Liver (tissue), 9 donors: Measurements from ENCODE around the gene RELL2. TPM values are rescaled to one million over a fixed set of nuclear protein-coding genes. Genes with fewer than 3 reads are reported as not detected.

Experiments
- DNase-seq: peaks from one replicate; pipeline ENCODE4 v3.0.0-alpha.2; 2017; ENCODE audit warnings: low spot score
- H3K27ac ChIP-seq, 2 donors: one replicate each; pipeline ENCODE4 v1.7.0; 2013; ENCODE audit warnings: inconsistent platforms in 2 of 2, low read length in 2 of 2, control low read depth in 1 of 2, low read depth in 1 of 2, mild to moderate bottlenecking in 1 of 2
- H3K27me3 ChIP-seq, 4 donors: one replicate each; pipeline versions ENCODE4 v1.6.1 to v1.7.0; 2013; ENCODE audit warnings: low read length in 3 of 4, inconsistent platforms in 1 of 4, mild to moderate bottlenecking in 1 of 4, moderate library complexity in 1 of 4; ENCODE audit not compliant: control insufficient read depth in 4 of 4, insufficient read depth in 4 of 4
- H3K36me3 ChIP-seq, 4 donors: one replicate each; pipeline versions ENCODE4 v1.6.1 to v1.7.0; 2013; ENCODE audit warnings: low read length in 3 of 4, mild to moderate bottlenecking in 3 of 4, low read depth in 1 of 4, moderate library complexity in 1 of 4; ENCODE audit not compliant: control insufficient read depth in 4 of 4, insufficient read depth in 3 of 4
- H3K4me1 ChIP-seq, 4 donors: one replicate each; pipeline versions ENCODE4 v1.6.1 to v1.7.0; 2013; ENCODE audit warnings: low read length in 3 of 4, mild to moderate bottlenecking in 3 of 4, moderate library complexity in 1 of 4; ENCODE audit not compliant: control insufficient read depth in 4 of 4, insufficient read depth in 4 of 4
- H3K4me3 ChIP-seq, 3 donors: one replicate each; pipeline versions ENCODE4 v1.6.1 to v1.7.0; 2013; ENCODE audit warnings: low read length in 3 of 3, control low read depth in 1 of 3, low read depth in 1 of 3, mild to moderate bottlenecking in 1 of 3
- H3K9ac ChIP-seq, 2 donors: one replicate each; pipeline ENCODE4 v1.7.0; 2013; ENCODE audit warnings: low read length in 2 of 2, mild to moderate bottlenecking in 2 of 2, moderate library complexity in 2 of 2, control low read depth in 1 of 2, low read depth in 1 of 2
- H3K9me3 ChIP-seq, 4 donors: one replicate each; pipeline versions ENCODE4 v1.6.1 to v1.7.0; 2013; ENCODE audit warnings: low read length in 3 of 4; ENCODE audit not compliant: control insufficient read depth in 4 of 4
- EGR1 ChIP-seq, 2 donors: IDR thresholded peaks; 2 replicates each; pipeline ENCODE4 v1.6.1; 2016 to 2018; ENCODE audit warnings: antibody characterized with exemption in 2 of 2, low read depth in 2 of 2
- FOXA1 ChIP-seq: IDR thresholded peaks from 2 replicates; pipeline ENCODE4 v1.6.1; 2016; ENCODE audit warnings: antibody characterized with exemption
- FOXA2 ChIP-seq: IDR thresholded peaks from 2 replicates; pipeline ENCODE4 v1.6.1; 2016; ENCODE audit warnings: antibody characterized with exemption
- GABPA ChIP-seq, 2 donors: IDR thresholded peaks in 1 of 2; conservative IDR thresholded peaks in 1 of 2; 2 replicates each; pipeline ENCODE4 v1.6.1; 2016; ENCODE audit warnings: antibody characterized with exemption in 2 of 2, mild to moderate bottlenecking in 1 of 2, moderate library complexity in 1 of 2
- HNF4A ChIP-seq, 2 donors: conservative IDR thresholded peaks; 2 replicates each; pipeline ENCODE4 v1.6.1; 2016; ENCODE audit warnings: antibody characterized with exemption in 2 of 2, mild to moderate bottlenecking in 2 of 2
- HNF4G ChIP-seq: IDR thresholded peaks from 2 replicates; pipeline ENCODE4 v1.6.1; 2016; ENCODE audit warnings: antibody characterized with exemption
- JUND ChIP-seq, 2 donors: IDR thresholded peaks; 2 replicates each; pipeline ENCODE4 v1.6.1; 2016; ENCODE audit warnings: antibody characterized with exemption in 2 of 2
- NR2F2 ChIP-seq: IDR thresholded peaks from 2 replicates; pipeline ENCODE4 v1.6.1; 2016; ENCODE audit warnings: antibody characterized with exemption
- RAD21 ChIP-seq, 2 donors: IDR thresholded peaks; 2 replicates each; pipeline ENCODE4 v1.6.1; 2016; ENCODE audit warnings: antibody characterized with exemption in 2 of 2, mild to moderate bottlenecking in 2 of 2
- RXRA ChIP-seq, 2 donors: IDR thresholded peaks; 2 replicates each; pipeline ENCODE4 v1.6.1; 2017 to 2018; ENCODE audit warnings: antibody characterized with exemption in 2 of 2, mild to moderate bottlenecking in 1 of 2
- SP1 ChIP-seq: IDR thresholded peaks from 2 replicates; pipeline ENCODE4 v1.6.1; 2018; ENCODE audit warnings: antibody characterized with exemption, mild to moderate bottlenecking
- TAF1 ChIP-seq: conservative IDR thresholded peaks from 2 replicates; pipeline ENCODE4 v1.6.1; 2016; ENCODE audit warnings: antibody characterized with exemption, mild to moderate bottlenecking
- YY1 ChIP-seq: IDR thresholded peaks from 2 replicates; pipeline ENCODE4 v1.6.1; 2016; ENCODE audit warnings: antibody characterized with exemption, mild to moderate bottlenecking
- WGBS: extraction: QIAGEN DNeasy Blood & Tissue Kit; methylation state at CpG from one replicate; pipeline ENCODE4 v1.1.7; 2013; 5-methylcytosine and 5-hydroxymethylcytosine counted together
- polyA plus RNA-seq, 2 donors: library from polyadenylated mRNA; stranded (reverse) in 1 of 2; unstranded in 1 of 2; fragments of 200-250 nt in 1 of 2; fragments of >200 nt in 1 of 2; fragmentation: Nextera tagmentation in 1 of 2; extraction: Ambion mirVana in 1 of 2; gene quantifications; one replicate each; pipeline versions ENCODE4 v1.2.1 to v1.2.3, GENCODE V29; 2013 to 2015
- total RNA-seq, 2 donors: library from RNA; depleted of rRNA; stranded (reverse); fragments of >200 nt; gene quantifications; one replicate each; pipeline ENCODE4 v1.2.3, GENCODE V29; 2014
- TF ChIP-seq, protein P1 (sequence below): IDR thresholded peaks from 2 replicates; pipeline ENCODE4 v1.6.1; 2016; ENCODE audit warnings: antibody characterized with exemption
- TF ChIP-seq, protein P2 (sequence below): IDR thresholded peaks from 2 replicates; pipeline ENCODE4 v1.6.1; 2016; ENCODE audit warnings: antibody characterized with exemption
- TF ChIP-seq, protein P3 (sequence below): fragments of 150-350 bp; IDR thresholded peaks from 2 replicates; pipeline ENCODE4 v1.5.1; 2017; ENCODE audit warnings: improper control_type of control experiment, low read depth, low read length; ENCODE audit not compliant: missing input control
- TF ChIP-seq, protein P4 (sequence below): IDR thresholded peaks from 2 replicates; pipeline ENCODE4 v1.6.1; 2016; ENCODE audit warnings: antibody characterized with exemption
- TF ChIP-seq, protein P5 (sequence below): IDR thresholded peaks from 2 replicates; pipeline ENCODE4 v1.6.1; 2016; ENCODE audit warnings: antibody characterized with exemption, mild to moderate bottlenecking
- donor health status: healthy.
- donor health status: healthy.
- donor health status: healthy.
- donor health status: healthy.
- donor health status: healthy.

Gene RELL2
- total and polyA plus RNA-seq, 4 donors: 0.47 to 1.3 (median 0.88) TPM

DNA sequence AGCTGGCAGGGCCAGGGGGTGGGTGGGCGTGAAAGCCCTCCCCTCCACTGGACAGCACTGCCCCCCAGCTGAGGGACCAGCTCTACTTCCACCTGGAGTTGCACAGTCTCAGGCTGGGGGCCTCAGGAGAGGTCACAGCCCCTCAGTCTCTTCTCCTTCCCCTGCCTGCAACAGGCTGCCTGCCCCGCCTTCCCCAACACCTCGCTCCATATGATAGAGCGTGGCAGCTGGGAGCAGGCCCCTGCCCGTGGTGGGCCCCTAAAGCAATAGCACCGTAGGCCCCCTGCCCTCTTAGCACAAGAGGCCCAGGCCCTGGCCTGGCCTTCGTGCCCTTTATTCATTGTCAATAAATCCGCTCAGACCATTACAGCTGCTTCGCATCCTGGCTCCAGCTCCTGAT lies 3.9 kb downstream of the RELL2 start:
- no peak overlapping the region for H3K9ac ChIP-seq
- H3K27ac ChIP-seq: no peak overlapping the region
- no peaks in the 10 kb centered on the region for H3K36me3 ChIP-seq
- no peaks in the 10 kb centered on the region for H3K9me3 ChIP-seq
- H3K4me3 ChIP-seq: no peak overlapping the region
- no peak for TF ChIP-seq JUND (IDR thresholded peaks at IDR 0.05)
- no peak for TF ChIP-seq SP1
- TF ChIP-seq, protein P1, sequence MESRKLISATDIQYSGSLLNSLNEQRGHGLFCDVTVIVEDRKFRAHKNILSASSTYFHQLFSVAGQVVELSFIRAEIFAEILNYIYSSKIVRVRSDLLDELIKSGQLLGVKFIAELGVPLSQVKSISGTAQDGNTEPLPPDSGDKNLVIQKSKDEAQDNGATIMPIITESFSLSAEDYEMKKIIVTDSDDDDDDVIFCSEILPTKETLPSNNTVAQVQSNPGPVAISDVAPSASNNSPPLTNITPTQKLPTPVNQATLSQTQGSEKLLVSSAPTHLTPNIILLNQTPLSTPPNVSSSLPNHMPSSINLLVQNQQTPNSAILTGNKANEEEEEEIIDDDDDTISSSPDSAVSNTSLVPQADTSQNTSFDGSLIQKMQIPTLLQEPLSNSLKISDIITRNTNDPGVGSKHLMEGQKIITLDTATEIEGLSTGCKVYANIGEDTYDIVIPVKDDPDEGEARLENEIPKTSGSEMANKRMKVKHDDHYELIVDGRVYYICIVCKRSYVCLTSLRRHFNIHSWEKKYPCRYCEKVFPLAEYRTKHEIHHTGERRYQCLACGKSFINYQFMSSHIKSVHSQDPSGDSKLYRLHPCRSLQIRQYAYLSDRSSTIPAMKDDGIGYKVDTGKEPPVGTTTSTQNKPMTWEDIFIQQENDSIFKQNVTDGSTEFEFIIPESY: no peak
- TF ChIP-seq RXRA (IDR thresholded peaks at IDR 0.05): no peak
- TF ChIP-seq YY1: no peak
- TF ChIP-seq, protein P2, sequence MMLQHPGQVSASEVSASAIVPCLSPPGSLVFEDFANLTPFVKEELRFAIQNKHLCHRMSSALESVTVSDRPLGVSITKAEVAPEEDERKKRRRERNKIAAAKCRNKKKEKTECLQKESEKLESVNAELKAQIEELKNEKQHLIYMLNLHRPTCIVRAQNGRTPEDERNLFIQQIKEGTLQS: no peak
- TF ChIP-seq FOXA1: no peak
- TF ChIP-seq EGR1 (IDR thresholded peaks at IDR 0.05; ENCODE audit: low read depth in 2 of 2): no peak
- TF ChIP-seq, protein P3, sequence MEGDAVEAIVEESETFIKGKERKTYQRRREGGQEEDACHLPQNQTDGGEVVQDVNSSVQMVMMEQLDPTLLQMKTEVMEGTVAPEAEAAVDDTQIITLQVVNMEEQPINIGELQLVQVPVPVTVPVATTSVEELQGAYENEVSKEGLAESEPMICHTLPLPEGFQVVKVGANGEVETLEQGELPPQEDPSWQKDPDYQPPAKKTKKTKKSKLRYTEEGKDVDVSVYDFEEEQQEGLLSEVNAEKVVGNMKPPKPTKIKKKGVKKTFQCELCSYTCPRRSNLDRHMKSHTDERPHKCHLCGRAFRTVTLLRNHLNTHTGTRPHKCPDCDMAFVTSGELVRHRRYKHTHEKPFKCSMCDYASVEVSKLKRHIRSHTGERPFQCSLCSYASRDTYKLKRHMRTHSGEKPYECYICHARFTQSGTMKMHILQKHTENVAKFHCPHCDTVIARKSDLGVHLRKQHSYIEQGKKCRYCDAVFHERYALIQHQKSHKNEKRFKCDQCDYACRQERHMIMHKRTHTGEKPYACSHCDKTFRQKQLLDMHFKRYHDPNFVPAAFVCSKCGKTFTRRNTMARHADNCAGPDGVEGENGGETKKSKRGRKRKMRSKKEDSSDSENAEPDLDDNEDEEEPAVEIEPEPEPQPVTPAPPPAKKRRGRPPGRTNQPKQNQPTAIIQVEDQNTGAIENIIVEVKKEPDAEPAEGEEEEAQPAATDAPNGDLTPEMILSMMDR: no peak
- TF ChIP-seq, protein P4, sequence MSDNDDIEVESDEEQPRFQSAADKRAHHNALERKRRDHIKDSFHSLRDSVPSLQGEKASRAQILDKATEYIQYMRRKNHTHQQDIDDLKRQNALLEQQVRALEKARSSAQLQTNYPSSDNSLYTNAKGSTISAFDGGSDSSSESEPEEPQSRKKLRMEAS: no peak
- no peak for TF ChIP-seq GABPA (IDR thresholded peaks at IDR 0.05 in 1 of 2, conservative IDR thresholded peaks at IDR 0.05 in 1 of 2)
- no peak for TF ChIP-seq RAD21 (IDR thresholded peaks at IDR 0.05)
- no peak for TF ChIP-seq HNF4A (conservative IDR thresholded peaks at IDR 0.05)
- no peak for TF ChIP-seq NR2F2
- TF ChIP-seq, protein P5, sequence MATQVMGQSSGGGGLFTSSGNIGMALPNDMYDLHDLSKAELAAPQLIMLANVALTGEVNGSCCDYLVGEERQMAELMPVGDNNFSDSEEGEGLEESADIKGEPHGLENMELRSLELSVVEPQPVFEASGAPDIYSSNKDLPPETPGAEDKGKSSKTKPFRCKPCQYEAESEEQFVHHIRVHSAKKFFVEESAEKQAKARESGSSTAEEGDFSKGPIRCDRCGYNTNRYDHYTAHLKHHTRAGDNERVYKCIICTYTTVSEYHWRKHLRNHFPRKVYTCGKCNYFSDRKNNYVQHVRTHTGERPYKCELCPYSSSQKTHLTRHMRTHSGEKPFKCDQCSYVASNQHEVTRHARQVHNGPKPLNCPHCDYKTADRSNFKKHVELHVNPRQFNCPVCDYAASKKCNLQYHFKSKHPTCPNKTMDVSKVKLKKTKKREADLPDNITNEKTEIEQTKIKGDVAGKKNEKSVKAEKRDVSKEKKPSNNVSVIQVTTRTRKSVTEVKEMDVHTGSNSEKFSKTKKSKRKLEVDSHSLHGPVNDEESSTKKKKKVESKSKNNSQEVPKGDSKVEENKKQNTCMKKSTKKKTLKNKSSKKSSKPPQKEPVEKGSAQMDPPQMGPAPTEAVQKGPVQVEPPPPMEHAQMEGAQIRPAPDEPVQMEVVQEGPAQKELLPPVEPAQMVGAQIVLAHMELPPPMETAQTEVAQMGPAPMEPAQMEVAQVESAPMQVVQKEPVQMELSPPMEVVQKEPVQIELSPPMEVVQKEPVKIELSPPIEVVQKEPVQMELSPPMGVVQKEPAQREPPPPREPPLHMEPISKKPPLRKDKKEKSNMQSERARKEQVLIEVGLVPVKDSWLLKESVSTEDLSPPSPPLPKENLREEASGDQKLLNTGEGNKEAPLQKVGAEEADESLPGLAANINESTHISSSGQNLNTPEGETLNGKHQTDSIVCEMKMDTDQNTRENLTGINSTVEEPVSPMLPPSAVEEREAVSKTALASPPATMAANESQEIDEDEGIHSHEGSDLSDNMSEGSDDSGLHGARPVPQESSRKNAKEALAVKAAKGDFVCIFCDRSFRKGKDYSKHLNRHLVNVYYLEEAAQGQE: no peak
- TF ChIP-seq TAF1: no peak
- no peak for TF ChIP-seq HNF4G
- TF ChIP-seq FOXA2: no peak
- 93% methylated on average over 9 of the region's 9 CpGs for WGBS
- peaks cover 6 to 17% (median 12%) of the 10 kb centered on the region in 4 donors for H3K4me1 ChIP-seq
- no peak for DNase-seq
- no peaks in the 10 kb centered on the region for H3K27me3 ChIP-seq
